ENCODE results near the gene MZT2B.
A peak's percentile ranks its signal among the peaks of the same experiment; 100 is the strongest.
"Not testable (repeated sequence)": the region's sequence is repeated elsewhere in the genome, so short reads cannot be mapped to it uniquely, and the experiment has no call there.

Gene MZT2B

DNA sequence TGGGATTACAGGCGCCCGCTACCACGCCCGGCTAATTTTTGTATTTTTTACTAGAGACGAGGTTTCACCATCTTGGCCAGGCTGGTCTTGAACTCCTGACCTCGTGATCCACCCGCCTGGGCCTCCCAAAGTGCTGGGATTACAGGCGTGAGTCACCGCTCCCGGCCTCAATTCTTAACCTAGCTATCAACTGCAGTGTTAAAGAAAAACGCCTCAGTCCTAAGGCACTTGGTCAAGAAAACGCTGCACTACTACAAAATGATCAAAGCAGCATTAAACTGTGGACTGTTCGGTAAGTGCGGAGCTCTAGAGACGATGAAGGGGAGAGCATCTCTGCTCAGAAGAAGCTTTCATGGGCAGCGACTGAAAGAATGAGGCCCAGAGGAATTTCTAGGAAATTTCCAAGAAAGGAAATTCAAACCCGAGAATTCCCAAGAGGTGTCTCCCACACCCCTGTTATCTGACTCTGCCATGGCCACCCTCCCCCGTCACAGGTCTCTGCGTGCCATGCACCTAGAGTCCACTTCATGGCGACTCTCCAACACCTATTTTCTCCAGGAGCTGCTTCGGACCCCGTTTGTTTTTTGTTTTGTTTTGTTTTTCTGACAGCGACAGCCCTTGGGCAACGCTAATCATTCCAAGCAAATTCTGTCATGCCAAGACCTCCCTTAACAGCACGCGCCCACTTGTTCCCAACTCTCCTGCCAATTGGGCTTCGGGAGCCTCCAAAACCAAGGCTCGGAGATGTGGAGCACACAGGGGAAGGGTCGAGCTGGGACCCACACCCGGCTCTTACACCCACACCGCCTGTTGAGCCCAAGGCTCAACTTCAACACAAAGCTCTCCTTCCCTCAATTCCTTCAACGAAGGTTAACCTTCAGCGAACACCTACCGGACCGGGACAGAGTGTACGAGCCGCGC, 1.4 kb upstream of the MZT2B start:
- not testable (repeated sequence) for DNase-seq

GRCh38 chr2:130181325-130181879, 660 bp upstream of the MZT2B start, which contains the start of gene SMPD4:
SMPD4 (minus strand) TSS chr2:130181602; CDS start chr2:130176592, 5,010 bp downstream.
- peak; percentile 97 for DNase-seq

GRCh38 chr2:130182826-130183511, 907 bp downstream of the MZT2B start:
- DNase-seq: not testable (repeated sequence)

- no peak for DNase-seq
Measured at GRCh38 chr2:130183512-130184373, 1.7 kb downstream of the MZT2B start.

DNA sequence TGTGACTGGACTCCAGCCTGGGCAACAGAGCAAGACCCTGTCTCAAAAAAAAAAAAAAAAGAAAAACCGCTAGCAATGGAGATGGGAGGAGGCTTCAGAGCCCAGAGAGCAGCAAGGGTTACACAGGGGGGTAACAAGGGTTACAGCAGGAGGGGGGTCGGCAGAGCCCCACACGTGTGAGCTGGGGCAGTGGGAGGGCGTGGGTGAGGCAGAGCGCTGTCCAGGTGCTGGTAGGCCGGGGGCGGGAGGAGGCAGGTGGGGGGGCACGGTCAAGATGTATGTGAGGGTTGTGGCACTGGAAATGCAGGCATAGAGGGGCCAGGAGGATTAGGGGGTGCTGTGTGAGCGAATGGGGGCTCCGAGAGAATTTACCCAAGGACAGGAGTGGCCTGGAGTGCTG, 3.4 kb downstream of the MZT2B start:
- no peak for DNase-seq

GRCh38 chr2:130185896-130186295, 3.8 kb downstream of the MZT2B start:
- DNase-seq: no peak

DNA sequence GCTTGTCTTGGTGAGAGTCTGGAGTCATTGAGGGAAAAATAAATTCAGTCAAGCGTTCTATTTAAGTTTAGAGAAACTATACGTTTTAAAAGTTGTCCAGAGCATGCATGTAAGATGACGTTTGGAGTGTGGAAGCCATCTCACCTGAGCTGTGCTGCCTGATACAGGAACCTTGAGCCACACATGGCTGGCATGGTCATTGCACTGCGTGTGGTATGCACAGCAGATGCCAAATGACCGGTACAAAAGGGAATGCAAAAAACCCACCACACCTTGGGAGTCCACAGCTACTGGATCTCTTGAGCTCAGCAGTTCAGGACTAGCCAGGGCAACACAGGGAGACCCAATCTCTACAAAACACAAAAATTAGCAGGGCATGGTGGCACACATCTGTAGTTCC, 4.3 kb downstream of the MZT2B start:
- DNase-seq: no peak

GRCh38 chr2:130187268-130187667, 5.2 kb downstream of the MZT2B start:
- DNase-seq: no peak

GRCh38 chr2:130187859-130188792, 6.1 kb downstream of the MZT2B start:
- not testable (repeated sequence) for DNase-seq

DNA sequence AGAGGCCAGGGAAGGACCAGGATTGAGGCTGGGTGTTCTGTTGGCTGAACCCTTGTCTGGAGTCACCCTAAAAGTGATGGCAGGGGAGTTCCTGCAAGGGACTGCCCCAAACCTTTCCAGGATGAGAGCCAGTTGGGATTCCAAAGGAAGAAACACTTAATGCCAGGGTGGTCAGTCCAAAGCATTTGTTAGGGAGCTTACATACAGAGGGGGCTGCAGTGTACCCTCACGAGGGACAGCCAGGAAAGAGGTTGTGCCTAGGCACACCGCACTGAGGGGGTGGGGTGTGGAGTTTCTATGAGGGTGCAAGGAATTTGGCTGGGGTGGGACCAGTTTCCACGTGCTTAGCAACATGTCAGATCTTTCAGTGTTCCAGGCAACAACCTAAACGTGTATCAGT, 6.9 kb downstream of the MZT2B start:
- DNase-seq: not testable (repeated sequence)

GRCh38 chr2:130190237-130190636, 8.2 kb downstream of the MZT2B start:
- no peak for DNase-seq

GRCh38 chr2:130191319-130191718, 9.3 kb downstream of the MZT2B start:
- DNase-seq: not testable (repeated sequence)

DNA sequence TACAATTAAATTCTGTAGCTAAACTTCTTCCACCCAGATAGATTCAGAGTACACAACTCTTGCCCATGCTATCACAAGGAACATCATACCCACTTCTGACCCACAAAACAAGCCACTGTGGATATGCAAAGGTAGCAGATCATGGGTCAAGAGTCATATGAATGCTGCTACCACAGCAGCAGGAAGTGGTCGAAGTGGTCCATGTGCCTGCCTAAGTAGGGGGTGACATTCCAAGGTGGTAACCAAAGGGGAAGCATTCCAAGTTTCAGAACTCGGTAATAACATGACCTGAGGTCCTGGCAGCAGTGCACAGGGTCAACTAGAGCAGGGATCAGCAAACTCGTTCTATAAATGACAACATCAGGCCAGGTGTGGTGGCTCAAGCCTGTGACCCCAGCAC, 10.4 kb downstream of the MZT2B start:
- DNase-seq: not testable (repeated sequence)

DNA sequence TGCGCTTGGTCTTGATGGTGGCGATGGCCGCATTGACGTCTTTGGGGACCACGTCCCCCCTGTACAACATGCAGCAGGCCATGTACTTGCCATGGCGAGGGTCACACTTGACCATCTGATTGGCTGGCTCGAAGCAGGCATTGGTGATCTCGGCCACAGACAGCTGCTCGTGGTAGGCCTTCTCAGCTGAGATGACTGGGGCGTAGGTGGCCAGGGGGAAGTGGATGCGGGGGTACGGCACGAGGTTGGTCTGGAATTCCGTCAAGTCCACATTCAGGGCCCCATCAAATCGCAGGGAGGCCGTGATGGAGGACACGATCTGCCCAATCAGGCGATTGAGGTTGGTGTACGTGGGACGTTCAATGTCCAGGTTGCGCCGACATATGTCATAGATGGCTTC, 11.8 kb downstream of the MZT2B start:
- not testable (repeated sequence) for DNase-seq

DNA sequence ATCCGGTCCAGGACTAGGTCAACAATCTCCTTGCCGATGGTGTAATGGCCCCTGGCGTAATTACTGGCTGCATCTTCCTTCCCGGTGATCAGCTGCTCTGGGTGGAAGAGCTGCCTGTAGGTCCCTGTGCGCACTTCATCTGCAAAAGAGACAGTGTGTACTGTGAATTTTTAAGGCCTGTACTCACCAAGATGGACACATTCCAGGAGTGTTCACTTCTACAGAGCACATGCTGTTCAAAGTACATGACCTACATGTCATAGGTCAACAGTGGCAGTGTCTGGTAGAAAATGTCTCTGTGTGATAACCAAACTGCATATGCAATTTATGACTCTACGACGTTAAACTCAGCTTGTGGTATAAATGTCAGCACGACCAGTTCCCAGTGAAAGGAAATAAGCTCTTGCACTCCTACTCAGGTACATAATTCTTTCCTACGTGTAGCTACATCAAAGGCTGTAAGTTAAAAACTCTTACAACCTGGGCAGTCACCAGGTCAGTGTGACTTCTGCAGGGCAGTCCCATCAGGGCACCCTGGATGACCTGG, 13.1 kb downstream of the MZT2B start:
- DNase-seq: not testable (repeated sequence)

DNA sequence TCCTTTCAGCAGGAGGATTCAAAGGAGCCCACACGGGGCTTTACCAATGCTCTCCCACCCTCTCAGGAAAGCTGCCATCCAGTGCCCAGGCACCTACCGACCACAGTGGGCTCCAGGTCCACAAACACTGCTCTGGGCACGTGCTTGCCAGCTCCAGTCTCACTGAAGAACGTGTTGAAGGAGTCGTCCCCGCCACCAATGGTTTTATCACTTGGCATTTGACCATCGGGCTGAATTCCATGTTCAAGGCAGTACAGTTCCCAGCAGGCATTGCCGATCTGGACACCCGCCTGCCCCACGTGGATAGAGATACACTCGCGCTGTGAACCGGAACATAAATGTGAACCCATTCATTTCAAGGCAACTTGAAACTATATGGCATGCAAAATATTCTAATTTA, 14.0 kb downstream of the MZT2B start:
- not testable (repeated sequence) for DNase-seq

- DNase-seq: no peak
Measured at GRCh38 chr2:130198343-130198742, 16.3 kb downstream of the MZT2B start, which contains the start of gene TUBA3E. TUBA3E (minus strand) TSS chr2:130198439; CDS start chr2:130198360, 79 bp downstream.

- DNase-seq: peak; percentile 71
Measured at GRCh38 chr2:130202518-130202917, 20.5 kb downstream of the MZT2B start.

- DNase-seq: not testable (repeated sequence)
Measured at GRCh38 chr2:130203150-130203549, 21.1 kb downstream of the MZT2B start.

GRCh38 chr2:130207051-130207450, 25.0 kb downstream of the MZT2B start:
- DNase-seq: not testable (repeated sequence)

GRCh38 chr2:130219147-130219546, 37.1 kb downstream of the MZT2B start:
- not testable (repeated sequence) for DNase-seq

Data from NCI-H345 (cell line).